Liver (tissue), 9 donors: ENCODE results near the gene ZNF74. TPM values are rescaled to one million over a fixed set of nuclear protein-coding genes. Genes with fewer than 3 reads are reported as not detected.

Experiments used
- DNase-seq: peaks from one replicate; pipeline ENCODE4 v3.0.0-alpha.2; 2017; ENCODE audit warnings: low spot score
- H3K27ac ChIP-seq, 2 donors: one replicate each; pipeline ENCODE4 v1.7.0; 2013; ENCODE audit warnings: inconsistent platforms in 2 of 2, low read length in 2 of 2, control low read depth in 1 of 2, low read depth in 1 of 2, mild to moderate bottlenecking in 1 of 2
- H3K27me3 ChIP-seq, 4 donors: one replicate each; pipeline versions ENCODE4 v1.6.1 to v1.7.0; 2013; ENCODE audit warnings: low read length in 3 of 4, inconsistent platforms in 1 of 4, mild to moderate bottlenecking in 1 of 4, moderate library complexity in 1 of 4; ENCODE audit not compliant: control insufficient read depth in 4 of 4, insufficient read depth in 4 of 4
- H3K36me3 ChIP-seq, 4 donors: one replicate each; pipeline versions ENCODE4 v1.6.1 to v1.7.0; 2013; ENCODE audit warnings: low read length in 3 of 4, mild to moderate bottlenecking in 3 of 4, low read depth in 1 of 4, moderate library complexity in 1 of 4; ENCODE audit not compliant: control insufficient read depth in 4 of 4, insufficient read depth in 3 of 4
- H3K4me1 ChIP-seq, 4 donors: one replicate each; pipeline versions ENCODE4 v1.6.1 to v1.7.0; 2013; ENCODE audit warnings: low read length in 3 of 4, mild to moderate bottlenecking in 3 of 4, moderate library complexity in 1 of 4; ENCODE audit not compliant: control insufficient read depth in 4 of 4, insufficient read depth in 4 of 4
- H3K4me3 ChIP-seq, 3 donors: one replicate each; pipeline versions ENCODE4 v1.6.1 to v1.7.0; 2013; ENCODE audit warnings: low read length in 3 of 3, control low read depth in 1 of 3, low read depth in 1 of 3, mild to moderate bottlenecking in 1 of 3
- H3K9ac ChIP-seq, 2 donors: one replicate each; pipeline ENCODE4 v1.7.0; 2013; ENCODE audit warnings: low read length in 2 of 2, mild to moderate bottlenecking in 2 of 2, moderate library complexity in 2 of 2, control low read depth in 1 of 2, low read depth in 1 of 2
- H3K9me3 ChIP-seq, 4 donors: one replicate each; pipeline versions ENCODE4 v1.6.1 to v1.7.0; 2013; ENCODE audit warnings: low read length in 3 of 4; ENCODE audit not compliant: control insufficient read depth in 4 of 4
- ATF3 ChIP-seq: IDR thresholded peaks from 2 replicates; pipeline ENCODE4 v1.6.1; 2016; ENCODE audit warnings: antibody characterized with exemption
- CTCF ChIP-seq: fragments of 150-350 bp; IDR thresholded peaks from 2 replicates; pipeline ENCODE4 v1.5.1; 2017; ENCODE audit warnings: improper control_type of control experiment, low read depth, low read length; ENCODE audit not compliant: missing input control
- EGR1 ChIP-seq, 2 donors: IDR thresholded peaks; 2 replicates each; pipeline ENCODE4 v1.6.1; 2016 to 2018; ENCODE audit warnings: antibody characterized with exemption in 2 of 2, low read depth in 2 of 2
- FOXA1 ChIP-seq: IDR thresholded peaks from 2 replicates; pipeline ENCODE4 v1.6.1; 2016; ENCODE audit warnings: antibody characterized with exemption
- FOXA2 ChIP-seq: IDR thresholded peaks from 2 replicates; pipeline ENCODE4 v1.6.1; 2016; ENCODE audit warnings: antibody characterized with exemption
- HNF4A ChIP-seq, 2 donors: conservative IDR thresholded peaks; 2 replicates each; pipeline ENCODE4 v1.6.1; 2016; ENCODE audit warnings: antibody characterized with exemption in 2 of 2, mild to moderate bottlenecking in 2 of 2
- HNF4G ChIP-seq: IDR thresholded peaks from 2 replicates; pipeline ENCODE4 v1.6.1; 2016; ENCODE audit warnings: antibody characterized with exemption
- JUND ChIP-seq, 2 donors: IDR thresholded peaks; 2 replicates each; pipeline ENCODE4 v1.6.1; 2016; ENCODE audit warnings: antibody characterized with exemption in 2 of 2
- MAX ChIP-seq: IDR thresholded peaks from 2 replicates; pipeline ENCODE4 v1.6.1; 2016; ENCODE audit warnings: antibody characterized with exemption
- NR2F2 ChIP-seq: IDR thresholded peaks from 2 replicates; pipeline ENCODE4 v1.6.1; 2016; ENCODE audit warnings: antibody characterized with exemption
- RAD21 ChIP-seq, 2 donors: IDR thresholded peaks; 2 replicates each; pipeline ENCODE4 v1.6.1; 2016; ENCODE audit warnings: antibody characterized with exemption in 2 of 2, mild to moderate bottlenecking in 2 of 2
- REST ChIP-seq: IDR thresholded peaks from 2 replicates; pipeline ENCODE4 v1.6.1; 2016; ENCODE audit warnings: antibody characterized with exemption, mild to moderate bottlenecking
- RXRA ChIP-seq, 2 donors: IDR thresholded peaks; 2 replicates each; pipeline ENCODE4 v1.6.1; 2017 to 2018; ENCODE audit warnings: antibody characterized with exemption in 2 of 2, mild to moderate bottlenecking in 1 of 2
- SP1 ChIP-seq: IDR thresholded peaks from 2 replicates; pipeline ENCODE4 v1.6.1; 2018; ENCODE audit warnings: antibody characterized with exemption, mild to moderate bottlenecking
- TAF1 ChIP-seq: conservative IDR thresholded peaks from 2 replicates; pipeline ENCODE4 v1.6.1; 2016; ENCODE audit warnings: antibody characterized with exemption, mild to moderate bottlenecking
- YY1 ChIP-seq: IDR thresholded peaks from 2 replicates; pipeline ENCODE4 v1.6.1; 2016; ENCODE audit warnings: antibody characterized with exemption, mild to moderate bottlenecking
- ZBTB33 ChIP-seq: IDR thresholded peaks from 2 replicates; pipeline ENCODE4 v1.6.1; 2016; ENCODE audit warnings: antibody characterized with exemption
- WGBS: extraction: QIAGEN DNeasy Blood & Tissue Kit; methylation state at CpG from one replicate; pipeline ENCODE4 v1.1.7; 2013; 5-methylcytosine and 5-hydroxymethylcytosine counted together
- polyA plus RNA-seq, 2 donors: library from polyadenylated mRNA; stranded (reverse) in 1 of 2; unstranded in 1 of 2; fragments of 200-250 nt in 1 of 2; fragments of >200 nt in 1 of 2; fragmentation: Nextera tagmentation in 1 of 2; extraction: Ambion mirVana in 1 of 2; gene quantifications; one replicate each; pipeline versions ENCODE4 v1.2.1 to v1.2.3, GENCODE V29; 2013 to 2015
- total RNA-seq, 2 donors: library from RNA; depleted of rRNA; stranded (reverse); fragments of >200 nt; gene quantifications; one replicate each; pipeline ENCODE4 v1.2.3, GENCODE V29; 2014
- donor health status: healthy.
- donor health status: healthy.
- donor health status: healthy.
- donor health status: healthy.
- donor health status: healthy.

The ZNF74 gene
- total and polyA plus RNA-seq, 4 donors = 0.99 to 5.0 (median 3.1) TPM

- H3K4me1 ChIP-seq = peaks cover 9 to 46% (median 26%) of the 10 kb centered on the region in 4 donors
Observed at GRCh38 chr22:20434264-20434751, 40.4 kb downstream of the ZNF74 start.

More at GRCh38 chr22:20434264-20434751, 40.4 kb downstream of the ZNF74 start:
- peaks cover 0 to 6% (median 3%) of the 10 kb centered on the region in 4 donors for H3K27me3 ChIP-seq
- no peak overlapping the region for H3K27ac ChIP-seq
- H3K36me3 ChIP-seq = no peaks in the 10 kb centered on the region
- WGBS = 94% methylated on average over 12 of the region's 12 CpGs
- H3K9ac ChIP-seq = no peak overlapping the region
- H3K9me3 ChIP-seq = no peaks in the 10 kb centered on the region
- TF ChIP-seq NR2F2 (no peak), EGR1 (IDR thresholded peaks at IDR 0.05; ENCODE audit: low read depth in 2 of 2) (no peak), MAX (no peak), SP1 (no peak), ZBTB33 (no peak), HNF4G (no peak), YY1 (no peak), FOXA1 (no peak), JUND (IDR thresholded peaks at IDR 0.05) (no peak), REST (no peak), FOXA2 (no peak), HNF4A (conservative IDR thresholded peaks at IDR 0.05) (no peak), CTCF (no peak), RXRA (IDR thresholded peaks at IDR 0.05) (no peak), RAD21 (IDR thresholded peaks at IDR 0.05) (no peak), ATF3 (no peak), TAF1 (no peak)
- H3K4me3 ChIP-seq = no peak overlapping the region
- no peak for DNase-seq
